ENCODE data around the gene MACF1.

The MACF1 gene

GRCh38 chr1:39348278-39348677, 143.8 kb downstream of the MACF1 start:
- Histone ChIP-seq H3K4me3 (no peak overlapping the region), H3K27ac (no peak overlapping the region)
- no peak for TF ChIP-seq CTCF (IDR thresholded peaks at IDR 0.05)
- no peak for DNase-seq (ENCODE audit: low spot score)

- no peak overlapping the region for H3K27ac ChIP-seq
- no peak for DNase-seq (ENCODE audit: low spot score)
- no peak overlapping the region for H3K4me3 ChIP-seq
- TF ChIP-seq CTCF (IDR thresholded peaks at IDR 0.05), result no peak
Observed at GRCh38 chr1:39352881-39353280, 148.4 kb downstream of the MACF1 start.

GRCh38 chr1:39354572-39354971, 150.1 kb downstream of the MACF1 start:
- no peak overlapping the region for H3K27ac ChIP-seq
- TF ChIP-seq CTCF (IDR thresholded peaks at IDR 0.05), result no peak
- DNase-seq (ENCODE audit: low spot score), result no peak
- H3K4me3 ChIP-seq, result no peak overlapping the region

- Histone ChIP-seq H3K4me3 (no peak overlapping the region), H3K27ac (no peak overlapping the region)
- DNase-seq (ENCODE audit: low spot score), result no peak
- TF ChIP-seq CTCF (IDR thresholded peaks at IDR 0.05), result no peak
Observed at GRCh38 chr1:39358491-39358890, 154.0 kb downstream of the MACF1 start.

- no peak for DNase-seq (ENCODE audit: low spot score)
- Histone ChIP-seq H3K4me3 (no peak overlapping the region), H3K27ac (peak overlapping the region in 1 of 2 donors; percentile 17)
- no peak for TF ChIP-seq CTCF (IDR thresholded peaks at IDR 0.05)
Observed at GRCh38 chr1:39359028-39359570, 154.6 kb downstream of the MACF1 start.

- Histone ChIP-seq H3K4me3 (no peak overlapping the region), H3K27ac (no peak overlapping the region)
- DNase-seq (ENCODE audit: low spot score), result no peak
- TF ChIP-seq CTCF (IDR thresholded peaks at IDR 0.05), result no peak
Observed at GRCh38 chr1:39360731-39361130, 156.2 kb downstream of the MACF1 start.

- Histone ChIP-seq H3K4me3 (no peak overlapping the region), H3K27ac (no peak overlapping the region)
- no peak for DNase-seq (ENCODE audit: low spot score)
- no peak for TF ChIP-seq CTCF (IDR thresholded peaks at IDR 0.05)
Observed at GRCh38 chr1:39361446-39361845, 157.0 kb downstream of the MACF1 start.
